GM20000 (cell line): ENCODE measurements around the gene RNF149.

Experiments used
- DNase-seq: peaks from one replicate; pipeline ENCODE4 v3.0.0; 2012; ENCODE audit warnings: low spot score
- CTCF ChIP-seq: IDR thresholded peaks from 2 replicates; pipeline ENCODE4 v1.5.1; 2012; ENCODE audit warnings: mild to moderate bottlenecking, control low read depth; ENCODE audit errors: extremely low read depth, missing control alignments

Gene RNF149

GRCh38 chr2:101267671-101268656 is 40.5 kb downstream of the RNF149 start:
- TF ChIP-seq CTCF: no peak
- peak; percentile 30 for DNase-seq

DNA sequence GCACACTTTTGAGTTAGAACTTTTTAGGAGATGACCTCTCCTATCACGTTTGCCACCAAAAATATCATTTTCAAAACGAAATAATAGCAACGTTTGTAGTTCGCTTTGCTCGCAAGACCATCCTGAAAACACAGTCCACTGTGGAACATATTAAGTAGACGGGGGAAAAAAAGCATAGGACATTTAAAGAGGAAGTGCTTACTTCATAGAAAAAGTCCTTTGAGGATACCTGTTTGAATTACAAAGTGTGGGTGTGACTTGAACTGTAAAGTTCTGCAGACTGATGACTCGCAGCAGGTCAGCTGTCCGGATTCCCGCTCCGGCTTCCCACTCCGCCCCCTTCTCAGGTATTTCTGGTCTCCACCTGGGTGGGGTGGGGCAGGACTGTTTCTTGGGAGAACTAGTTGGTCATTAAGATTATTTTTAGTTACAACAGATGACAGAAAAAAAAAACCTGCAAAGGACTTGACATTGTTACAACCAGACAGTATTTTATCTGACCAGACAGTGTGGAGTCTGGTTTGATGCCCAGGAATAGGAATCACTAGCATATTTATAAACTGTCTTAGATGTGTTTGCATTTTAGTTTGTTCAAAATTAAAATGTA is 42.5 kb downstream of the RNF149 start:
- DNase-seq: no peak
- no peak for TF ChIP-seq CTCF

- TF ChIP-seq CTCF: no peak
- no peak for DNase-seq
Observed at GRCh38 chr2:101264360-101264939, 44.1 kb downstream of the RNF149 start.

DNA sequence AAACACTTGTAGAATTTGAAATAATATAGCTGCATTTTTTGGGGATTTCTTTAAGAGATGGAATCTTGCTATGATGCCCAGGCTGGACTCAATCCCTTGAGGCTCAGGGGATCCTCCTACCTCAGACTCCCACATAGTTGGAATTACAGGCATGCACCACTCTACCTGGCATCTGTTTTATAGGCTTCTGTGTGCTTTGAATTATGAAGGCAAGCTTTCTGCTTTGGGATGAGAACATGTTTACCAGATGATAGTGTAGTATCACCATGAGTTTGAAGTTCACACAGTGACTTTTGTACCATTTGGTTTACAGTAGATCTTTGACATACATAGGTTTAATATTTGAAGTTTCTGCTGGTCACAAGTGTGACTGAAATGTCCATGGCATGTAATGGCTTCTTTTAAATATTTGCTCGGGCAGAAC is 45.1 kb downstream of the RNF149 start:
- no peak for DNase-seq
- TF ChIP-seq CTCF: no peak

DNA sequence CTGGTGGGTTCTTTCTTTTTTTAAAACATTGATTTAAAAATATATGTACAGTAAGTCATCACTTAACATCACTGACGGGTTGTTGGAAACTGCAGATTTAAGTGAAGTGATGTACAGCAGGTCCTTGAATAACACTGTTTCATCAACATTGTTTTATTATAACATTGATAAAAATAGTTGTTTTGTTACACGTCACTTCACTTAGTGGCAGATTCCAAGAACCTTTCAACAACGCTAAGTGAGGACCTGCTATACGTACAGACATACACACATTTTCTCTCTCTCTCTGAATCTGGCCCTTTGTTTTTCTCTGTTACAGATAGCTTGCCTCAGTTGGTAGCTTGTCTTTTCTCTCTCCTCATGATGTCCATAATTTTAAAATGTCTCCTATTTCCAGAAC is 46.4 kb downstream of the RNF149 start:
- DNase-seq: no peak
- no peak for TF ChIP-seq CTCF

DNA sequence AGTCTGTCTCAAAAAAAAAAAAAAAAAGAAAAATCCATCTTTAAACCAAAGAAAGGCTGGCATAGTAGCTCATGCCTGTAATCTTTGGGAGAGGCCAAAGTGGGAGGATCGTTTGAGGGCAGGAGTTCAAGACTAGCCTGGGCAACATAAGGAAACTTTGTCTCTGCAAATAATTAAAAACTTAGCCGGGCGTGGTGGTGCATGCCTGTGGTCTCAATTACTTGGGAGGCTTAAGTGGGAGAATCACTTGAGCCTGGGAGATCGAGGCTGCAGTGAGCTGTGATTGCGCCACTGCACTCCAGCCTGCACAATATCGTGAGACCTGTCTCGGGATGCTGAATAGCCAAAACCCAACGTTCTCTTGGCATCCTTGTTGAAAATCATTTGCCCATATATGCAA is 49.7 kb downstream of the RNF149 start:
- TF ChIP-seq CTCF: no peak
- DNase-seq: no peak

DNA sequence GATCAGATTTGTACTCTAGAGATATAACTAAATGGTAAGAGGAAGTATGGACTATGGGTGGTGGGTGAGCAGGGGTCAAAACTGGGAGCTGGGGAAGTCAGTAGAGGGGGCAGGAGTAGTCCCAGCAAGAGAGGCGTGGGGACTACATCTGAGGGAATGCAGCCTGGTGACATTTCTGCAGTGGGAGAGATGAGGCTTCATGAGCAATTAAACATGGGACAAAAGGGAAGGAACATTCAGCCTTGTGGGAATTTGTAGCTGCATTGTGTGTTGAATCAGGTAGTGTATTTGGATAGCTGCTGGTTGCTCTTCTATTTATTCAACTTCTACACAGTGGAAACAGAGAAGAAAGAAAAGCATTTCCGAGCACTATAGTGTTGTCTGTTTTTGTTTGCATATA is 52.2 kb downstream of the RNF149 start:
- DNase-seq: no peak
- TF ChIP-seq CTCF: no peak
